K562 (cell line): Measurements from ENCODE around the gene ERAL1. TPM values are rescaled to one million over a fixed set of nuclear protein-coding genes. Genes with fewer than 3 reads are reported as not detected.

Experiments used
- FOXJ2 ChIP-seq: fragments of 200-800 bp; sonication (Bioruptor generic); IDR thresholded peaks from 2 replicates; pipeline ENCODE4 v1.6.1; 2016; ENCODE audit warnings: missing genetic modification characterization, missing compliant biosample characterization
- HCFC1 ChIP-seq: IDR thresholded peaks from 2 replicates; pipeline ENCODE4 v1.6.1; 2012; ENCODE audit warnings: low read depth, low read length, improper control_type of control experiment
- HNRNPLL ChIP-seq: fragments of 200-400 bp; formaldehyde crosslinking; IDR thresholded peaks from 2 replicates; pipeline ENCODE4 v1.6.1; 2017; ENCODE audit warnings: low read length, low read depth, mild to moderate bottlenecking; ENCODE audit not compliant: poor library complexity, severe bottlenecking
- MECOM ChIP-seq: fragments of 250-450 bp; sonication (Bioruptor Pico); IDR thresholded peaks from 2 replicates; pipeline ENCODE4 v1.8.0; 2022; ENCODE audit warnings: inconsistent platforms
- MTA3 ChIP-seq: fragments of 450-650 bp; formaldehyde crosslinking; IDR thresholded peaks from 2 replicates; pipeline ENCODE4 v1.6.1; 2017; ENCODE audit warnings: mild to moderate bottlenecking, borderline replicate concordance
- MYBL2 ChIP-seq, 2 experiments: fragments of 450-650 bp in 1 of 2; sonication (generic) in 1 of 2; formaldehyde crosslinking in 1 of 2; IDR thresholded peaks; 2 replicates each; pipeline versions ENCODE4 v1.6.1 to v1.8.1; 2017 to 2022; ENCODE audit warnings: borderline replicate concordance in 1 of 2, inconsistent platforms in 1 of 2, low read depth in 1 of 2, mild to moderate bottlenecking in 1 of 2, missing genetic modification reagents in 1 of 2, moderate library complexity in 1 of 2
- PKNOX1 ChIP-seq: fragments of 450-650 bp; IDR thresholded peaks from 2 replicates; pipeline ENCODE4 v1.6.1; 2016
- SRF ChIP-seq, 2 experiments: fragments of 250-450, 450-650 bp in 1 of 2; sonication (Bioruptor Pico) in 1 of 2; sonication (generic) in 1 of 2; formaldehyde crosslinking; IDR thresholded peaks; 2 replicates each; pipeline versions ENCODE4 v1.5.0 to v1.5.1; 2020 to 2022; ENCODE audit warnings: mild to moderate bottlenecking in 1 of 2, missing genetic modification reagents in 1 of 2
- TBL1XR1 ChIP-seq, 2 experiments: IDR thresholded peaks; 2 replicates each; pipeline ENCODE4 v1.6.1; 2012; ENCODE audit warnings: improper control_type of control experiment in 2 of 2, low read length in 2 of 2, mild to moderate bottlenecking in 1 of 2
- ZFP91 ChIP-seq: sonication (generic); formaldehyde crosslinking; IDR thresholded peaks from 2 replicates; pipeline ENCODE4 v1.8.0; 2022; ENCODE audit warnings: mild to moderate bottlenecking, missing genetic modification reagents
- polyA plus RNA-seq, 8 experiments: library from polyadenylated mRNA; depleted of rRNA in 4 of 8; stranded (reverse) in 5 of 8; unstranded in 3 of 8; fragments of >200 nt; fragmentation: Nextera tagmentation in 2 of 8; fragmentation: Illumina TruSeq in 1 of 8; extraction: Ambion mirVana in 2 of 8; extraction: Trizol in 1 of 8; gene quantifications; 2 replicates each; pipeline versions ENCODE4 v1.2.1 to v1.2.3, GENCODE V29; 2011 to 2014; ENCODE audit warnings: inconsistent platforms in 1 of 8, missing spikeins in 1 of 8
- total RNA-seq, 7 experiments: library from RNA; depleted of rRNA in 6 of 7; stranded (reverse); fragments of >200 nt in 6 of 7; fragmentation: Illumina TruSeq in 2 of 7; extraction: Trizol in 2 of 7; gene quantifications; 2 replicates each; pipeline versions ENCODE4 v1.2.1 to v1.2.3, GENCODE V29; 2011 to 2021; ENCODE audit warnings: low replicate concordance in 1 of 7
- TF ChIP-seq, protein P1 (sequence below), 2 experiments: IDR thresholded peaks; 2 replicates each; pipeline ENCODE4 v1.6.1; 2012; ENCODE audit warnings: improper control_type of control experiment in 2 of 2, low read depth in 2 of 2, low read length in 2 of 2, borderline replicate concordance in 1 of 2
- TF ChIP-seq, protein P2 (sequence below): fragments of 250-450 bp; sonication (Bioruptor Pico); IDR thresholded peaks from 2 replicates; pipeline ENCODE4 v1.8.0; 2022; ENCODE audit warnings: inconsistent platforms
- TF ChIP-seq, protein P3 (sequence below): sonication (generic); formaldehyde crosslinking; IDR thresholded peaks from 2 replicates; pipeline ENCODE4 v1.8.0; 2022; ENCODE audit warnings: missing genetic modification reagents, mild to moderate bottlenecking, borderline replicate concordance
- TF ChIP-seq, protein P4 (sequence below): fragments of 250-450 bp; sonication (Bioruptor Pico); IDR thresholded peaks from 2 replicates; pipeline ENCODE4 v1.5.0; 2020; ENCODE audit warnings: mild to moderate bottlenecking, borderline replicate concordance

Gene ERAL1
- total and polyA plus RNA-seq, 9 of the 15 experiments (the other 6 are each of a cell fraction or from before 2014, with no cell fraction given) = 37.5 to 351 (median 106) TPM

DNA sequence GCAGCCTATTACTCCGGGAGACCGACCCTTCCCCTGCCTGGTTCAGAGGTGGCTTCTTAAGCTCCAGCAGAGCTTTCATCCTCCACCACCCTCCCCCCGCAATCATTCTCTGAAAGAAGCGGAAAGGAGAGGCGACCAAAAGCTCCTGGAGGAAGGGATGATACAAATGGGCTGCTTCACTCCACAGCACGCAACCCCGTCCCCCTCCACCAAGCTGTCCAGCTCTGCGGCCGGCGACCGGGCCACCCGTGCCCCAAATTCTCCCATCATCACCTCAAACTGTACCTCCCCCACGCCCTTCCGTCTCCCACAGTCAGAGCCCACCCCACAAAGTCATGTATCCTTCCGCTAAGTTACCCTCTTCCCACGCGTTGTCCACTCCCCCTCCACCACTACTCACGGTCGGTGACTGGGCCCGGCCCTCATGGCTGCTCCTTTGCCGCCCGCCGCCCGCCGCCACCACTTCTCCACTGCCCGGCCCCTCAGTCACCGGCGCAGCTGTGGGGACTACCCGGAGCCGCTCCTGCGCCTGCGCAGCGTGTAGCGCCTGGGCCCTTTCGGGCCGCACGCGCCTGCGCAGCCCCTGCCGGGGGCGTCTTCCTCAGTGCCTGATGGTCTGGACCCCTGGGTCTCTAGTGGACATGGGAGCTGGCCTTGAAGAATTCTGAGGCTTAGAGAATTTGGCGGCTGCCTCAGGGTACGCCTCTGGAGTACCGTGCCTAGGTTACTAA, 12.4 kb upstream of the ERAL1 start, which contains the start of gene FAM222B (continued):
- TF ChIP-seq, protein P1, sequence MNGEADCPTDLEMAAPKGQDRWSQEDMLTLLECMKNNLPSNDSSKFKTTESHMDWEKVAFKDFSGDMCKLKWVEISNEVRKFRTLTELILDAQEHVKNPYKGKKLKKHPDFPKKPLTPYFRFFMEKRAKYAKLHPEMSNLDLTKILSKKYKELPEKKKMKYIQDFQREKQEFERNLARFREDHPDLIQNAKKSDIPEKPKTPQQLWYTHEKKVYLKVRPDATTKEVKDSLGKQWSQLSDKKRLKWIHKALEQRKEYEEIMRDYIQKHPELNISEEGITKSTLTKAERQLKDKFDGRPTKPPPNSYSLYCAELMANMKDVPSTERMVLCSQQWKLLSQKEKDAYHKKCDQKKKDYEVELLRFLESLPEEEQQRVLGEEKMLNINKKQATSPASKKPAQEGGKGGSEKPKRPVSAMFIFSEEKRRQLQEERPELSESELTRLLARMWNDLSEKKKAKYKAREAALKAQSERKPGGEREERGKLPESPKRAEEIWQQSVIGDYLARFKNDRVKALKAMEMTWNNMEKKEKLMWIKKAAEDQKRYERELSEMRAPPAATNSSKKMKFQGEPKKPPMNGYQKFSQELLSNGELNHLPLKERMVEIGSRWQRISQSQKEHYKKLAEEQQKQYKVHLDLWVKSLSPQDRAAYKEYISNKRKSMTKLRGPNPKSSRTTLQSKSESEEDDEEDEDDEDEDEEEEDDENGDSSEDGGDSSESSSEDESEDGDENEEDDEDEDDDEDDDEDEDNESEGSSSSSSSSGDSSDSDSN (IDR thresholded peaks at IDR 0.05; ENCODE audit: borderline replicate concordance in 1 of 2, low read depth in 2 of 2, low read length in 2 of 2) = peak in 1 of 2 experiments; percentile 10; a peak in 1 of 4 replicates
- no peak for TF ChIP-seq HCFC1
- TF ChIP-seq HNRNPLL = peak; percentile 92
- TF ChIP-seq, protein P2, sequence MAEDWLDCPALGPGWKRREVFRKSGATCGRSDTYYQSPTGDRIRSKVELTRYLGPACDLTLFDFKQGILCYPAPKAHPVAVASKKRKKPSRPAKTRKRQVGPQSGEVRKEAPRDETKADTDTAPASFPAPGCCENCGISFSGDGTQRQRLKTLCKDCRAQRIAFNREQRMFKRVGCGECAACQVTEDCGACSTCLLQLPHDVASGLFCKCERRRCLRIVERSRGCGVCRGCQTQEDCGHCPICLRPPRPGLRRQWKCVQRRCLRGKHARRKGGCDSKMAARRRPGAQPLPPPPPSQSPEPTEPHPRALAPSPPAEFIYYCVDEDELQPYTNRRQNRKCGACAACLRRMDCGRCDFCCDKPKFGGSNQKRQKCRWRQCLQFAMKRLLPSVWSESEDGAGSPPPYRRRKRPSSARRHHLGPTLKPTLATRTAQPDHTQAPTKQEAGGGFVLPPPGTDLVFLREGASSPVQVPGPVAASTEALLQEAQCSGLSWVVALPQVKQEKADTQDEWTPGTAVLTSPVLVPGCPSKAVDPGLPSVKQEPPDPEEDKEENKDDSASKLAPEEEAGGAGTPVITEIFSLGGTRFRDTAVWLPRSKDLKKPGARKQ (CRISPR knock-in tag) = no peak
- TF ChIP-seq TBL1XR1 (IDR thresholded peaks at IDR 0.05; ENCODE audit: low read length in 2 of 2) = no peak; a peak in 1 of 4 replicates
- TF ChIP-seq MECOM (CRISPR knock-in tag) = no peak
- 0 out of 2 replicates have a peak, but pooled peaks have one; percentile 50 for TF ChIP-seq ZFP91 (CRISPR knock-in tag)
- TF ChIP-seq, protein P3, sequence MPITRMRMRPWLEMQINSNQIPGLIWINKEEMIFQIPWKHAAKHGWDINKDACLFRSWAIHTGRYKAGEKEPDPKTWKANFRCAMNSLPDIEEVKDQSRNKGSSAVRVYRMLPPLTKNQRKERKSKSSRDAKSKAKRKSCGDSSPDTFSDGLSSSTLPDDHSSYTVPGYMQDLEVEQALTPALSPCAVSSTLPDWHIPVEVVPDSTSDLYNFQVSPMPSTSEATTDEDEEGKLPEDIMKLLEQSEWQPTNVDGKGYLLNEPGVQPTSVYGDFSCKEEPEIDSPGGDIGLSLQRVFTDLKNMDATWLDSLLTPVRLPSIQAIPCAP = no peak
- TF ChIP-seq, protein P4, sequence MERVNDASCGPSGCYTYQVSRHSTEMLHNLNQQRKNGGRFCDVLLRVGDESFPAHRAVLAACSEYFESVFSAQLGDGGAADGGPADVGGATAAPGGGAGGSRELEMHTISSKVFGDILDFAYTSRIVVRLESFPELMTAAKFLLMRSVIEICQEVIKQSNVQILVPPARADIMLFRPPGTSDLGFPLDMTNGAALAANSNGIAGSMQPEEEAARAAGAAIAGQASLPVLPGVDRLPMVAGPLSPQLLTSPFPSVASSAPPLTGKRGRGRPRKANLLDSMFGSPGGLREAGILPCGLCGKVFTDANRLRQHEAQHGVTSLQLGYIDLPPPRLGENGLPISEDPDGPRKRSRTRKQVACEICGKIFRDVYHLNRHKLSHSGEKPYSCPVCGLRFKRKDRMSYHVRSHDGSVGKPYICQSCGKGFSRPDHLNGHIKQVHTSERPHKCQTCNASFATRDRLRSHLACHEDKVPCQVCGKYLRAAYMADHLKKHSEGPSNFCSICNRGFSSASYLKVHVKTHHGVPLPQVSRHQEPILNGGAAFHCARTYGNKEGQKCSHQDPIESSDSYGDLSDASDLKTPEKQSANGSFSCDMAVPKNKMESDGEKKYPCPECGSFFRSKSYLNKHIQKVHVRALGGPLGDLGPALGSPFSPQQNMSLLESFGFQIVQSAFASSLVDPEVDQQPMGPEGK (CRISPR knock-in tag) = no peak
- no peak for TF ChIP-seq MYBL2 (IDR thresholded peaks at IDR 0.05; ENCODE audit: low read depth)
- no peak for TF ChIP-seq MYBL2 (CRISPR knock-in tag; IDR thresholded peaks at IDR 0.05; ENCODE audit: borderline replicate concordance)
- TF ChIP-seq SRF (CRISPR knock-in tag; IDR thresholded peaks at IDR 0.05) = 0 out of 4 replicates have a peak, but pooled peaks of 1 of the 2 experiments have one; percentile 58
- TF ChIP-seq MTA3 = peak; percentile 91; the same call in 1 of the 2 replicates
- peak; percentile 23 for TF ChIP-seq PKNOX1
- peak; percentile 29; the same call in 1 of the 2 replicates for TF ChIP-seq FOXJ2
